GM18868 (cell line): Measurements from ENCODE around the gene ASL.
"Not testable (repeated sequence)": the region's sequence is repeated elsewhere in the genome, so short reads cannot be mapped to it uniquely, and the experiment has no call there.

Experiments
- ATAC-seq: cut with Tn5 transposase; IDR thresholded peaks from one replicate; pipeline ENCODE4 v1.9.1; 2021; ENCODE audit warnings: mild to moderate bottlenecking, moderate library complexity; ENCODE audit not compliant: unreplicated experiment

Gene ASL

DNA sequence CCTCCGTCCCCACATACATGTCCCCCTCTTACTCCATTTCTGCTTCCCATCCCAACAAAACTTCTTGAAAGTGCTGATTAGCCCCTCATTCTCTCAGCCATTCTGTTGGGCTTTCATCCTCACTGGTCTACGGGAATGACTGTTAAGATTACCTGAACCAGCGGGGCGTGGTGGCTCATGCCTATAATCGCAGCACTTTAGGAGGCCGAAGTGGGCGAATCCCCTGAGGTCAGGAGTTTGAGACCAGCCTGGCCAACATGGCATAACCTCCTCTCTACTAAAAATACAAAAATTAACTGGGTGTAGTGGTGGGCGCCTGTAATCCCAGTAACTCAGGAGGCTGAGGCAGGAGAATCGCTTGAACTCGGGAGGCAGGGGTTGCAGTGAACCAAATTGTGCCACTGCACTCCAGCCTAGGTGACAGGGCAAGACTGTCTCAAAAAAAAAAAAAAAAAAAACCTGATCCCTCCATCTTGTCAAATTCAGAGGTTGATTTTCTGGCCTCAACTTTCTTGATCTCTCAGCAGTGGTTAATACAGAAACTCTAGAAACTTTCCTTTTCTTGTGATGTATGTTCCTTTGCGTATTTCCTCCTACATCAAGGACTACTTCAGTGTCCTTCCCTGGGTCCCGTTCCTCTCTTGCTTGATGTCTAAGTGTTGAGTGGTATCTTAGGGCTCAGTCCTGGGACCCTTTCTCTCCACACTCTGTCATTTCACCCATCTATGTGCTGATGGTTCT, 41.2 kb downstream of the ASL start:
- ATAC-seq: not testable (repeated sequence)

DNA sequence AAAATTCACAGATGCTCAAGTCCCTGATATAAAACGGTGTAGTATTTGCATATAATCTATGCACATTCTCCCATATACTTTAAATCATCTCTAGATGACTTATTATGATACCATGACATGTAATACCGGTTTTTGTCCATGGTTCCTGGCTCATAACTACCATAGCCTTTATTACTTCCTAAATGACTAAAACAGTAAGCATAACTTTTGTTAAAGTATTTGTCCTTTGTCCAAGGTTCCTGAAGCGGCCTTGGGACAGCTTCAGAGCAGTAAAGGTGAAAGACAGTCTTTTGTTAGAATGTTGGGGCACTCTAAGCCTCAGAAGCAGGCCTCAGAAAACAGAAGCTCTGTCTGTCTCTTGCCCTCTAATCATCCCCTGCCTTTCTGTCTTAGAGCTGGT, 43.0 kb downstream of the ASL start:
- ATAC-seq: no peak

DNA sequence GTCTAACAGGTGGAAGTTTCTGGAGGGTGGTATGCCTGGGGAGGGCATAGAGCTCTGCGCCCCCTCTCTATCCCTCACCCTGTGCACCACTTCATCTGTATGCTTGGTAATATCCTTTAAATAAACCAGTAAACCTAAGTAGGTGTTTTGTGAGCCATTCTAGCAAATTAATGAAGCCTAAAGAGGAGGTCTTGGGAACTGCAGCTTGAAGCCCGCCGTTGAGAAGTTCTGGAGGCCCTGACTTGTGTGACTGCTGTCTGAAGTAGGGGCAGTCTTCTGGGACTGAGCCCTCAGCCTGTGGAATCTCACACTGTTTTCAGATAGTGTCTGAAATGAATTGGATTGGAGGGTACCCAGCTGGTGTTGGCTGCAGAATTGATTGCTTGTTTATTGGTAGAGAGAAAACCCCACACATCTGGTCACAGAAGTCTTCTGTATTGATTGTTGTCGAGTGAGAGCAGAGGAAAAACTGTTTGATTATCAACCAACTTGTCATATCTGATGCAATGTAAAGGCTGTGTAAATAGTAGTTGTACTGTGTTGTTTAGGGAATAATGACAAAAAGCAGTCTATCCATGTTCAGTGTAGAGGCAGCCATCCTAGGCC, 43.7 kb downstream of the ASL start:
- ATAC-seq: no peak

DNA sequence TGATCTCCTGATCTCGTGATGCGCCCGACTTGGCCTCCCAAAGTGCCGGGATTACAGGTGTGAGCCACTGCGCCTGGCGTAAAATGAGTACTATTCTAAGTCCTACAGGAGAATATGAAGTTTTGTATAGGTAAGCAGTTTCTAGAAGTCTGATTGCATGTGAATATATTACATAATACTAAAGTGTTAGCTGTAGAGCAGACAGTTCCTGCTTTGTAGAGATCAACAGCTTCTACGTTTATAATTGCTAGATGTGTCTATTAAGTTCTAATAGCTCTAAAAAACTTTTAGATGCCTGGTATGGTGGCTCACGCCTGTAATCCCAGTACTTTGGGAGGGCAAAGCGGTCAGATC, 47.5 kb downstream of the ASL start:
- ATAC-seq: no peak

DNA sequence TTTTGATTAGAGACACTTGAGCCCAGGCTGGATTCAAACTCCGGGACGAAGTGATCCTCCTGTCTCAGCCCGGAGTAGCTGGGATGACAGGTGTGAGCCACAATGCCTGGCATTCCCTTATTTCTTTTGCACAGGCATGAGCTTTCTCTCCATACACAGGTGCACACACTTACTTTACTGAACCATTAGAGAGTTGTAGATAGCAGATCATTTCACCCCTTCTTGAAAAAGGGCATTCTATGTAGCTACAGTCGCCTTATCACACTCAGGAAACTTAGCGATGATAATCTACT, 48.9 kb downstream of the ASL start:
- not testable (repeated sequence) for ATAC-seq

DNA sequence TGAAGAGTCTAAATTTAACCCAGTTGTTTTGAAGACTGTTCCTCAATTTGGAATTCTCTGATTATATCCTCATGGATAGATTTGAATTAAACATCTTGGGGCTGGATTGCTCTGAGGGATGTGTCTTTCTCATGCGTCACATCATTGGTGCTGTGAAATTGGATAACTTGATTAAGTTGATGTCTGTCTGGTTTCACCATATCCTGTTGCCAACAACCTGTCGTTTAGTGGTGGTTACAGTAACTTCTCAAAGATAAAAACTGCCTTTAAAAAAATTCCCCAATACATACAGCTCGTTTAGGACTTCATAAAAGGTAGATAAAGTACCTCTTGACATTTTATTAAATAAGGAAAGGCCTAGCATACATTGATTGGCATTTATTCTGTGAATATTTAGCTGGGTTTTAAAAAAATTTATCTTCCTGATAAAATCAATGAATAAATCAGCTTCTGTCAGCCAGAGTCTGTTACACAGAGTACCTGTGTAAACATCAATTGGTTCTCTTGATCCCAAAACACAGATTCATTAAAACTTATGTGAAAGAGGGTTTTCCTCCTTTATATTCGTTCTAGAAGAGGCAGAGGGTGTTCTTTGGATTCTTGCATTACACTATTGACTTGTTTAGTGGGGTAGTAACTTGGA, 49.6 kb downstream of the ASL start:
- no peak for ATAC-seq

DNA sequence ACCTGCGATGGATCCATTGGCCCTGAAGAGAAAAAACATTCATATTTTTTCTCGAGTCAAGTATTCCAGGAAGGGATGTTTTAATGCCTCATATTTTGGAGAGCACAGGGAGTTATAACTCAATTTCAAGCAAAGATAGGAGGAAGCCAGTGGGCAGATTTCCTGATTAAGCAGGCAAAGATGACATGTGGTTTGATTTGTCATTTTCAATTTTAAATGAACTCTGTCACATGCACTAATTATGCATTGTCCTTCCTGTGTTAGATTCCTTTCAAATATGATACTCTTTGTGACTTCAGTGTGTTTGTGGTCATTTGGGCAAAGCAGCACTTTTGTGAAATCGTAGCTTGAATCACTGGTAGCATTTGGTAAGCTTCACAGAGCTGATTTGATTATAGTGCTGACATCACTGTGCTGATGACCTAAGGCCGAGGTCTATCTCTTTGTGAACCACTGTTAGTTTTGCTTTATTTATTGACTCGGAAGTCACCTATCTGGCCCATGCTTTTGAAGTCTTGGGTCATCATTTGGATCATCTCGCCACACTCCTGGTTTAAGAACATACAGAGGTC, 50.2 kb downstream of the ASL start:
- ATAC-seq: not testable (repeated sequence)

DNA sequence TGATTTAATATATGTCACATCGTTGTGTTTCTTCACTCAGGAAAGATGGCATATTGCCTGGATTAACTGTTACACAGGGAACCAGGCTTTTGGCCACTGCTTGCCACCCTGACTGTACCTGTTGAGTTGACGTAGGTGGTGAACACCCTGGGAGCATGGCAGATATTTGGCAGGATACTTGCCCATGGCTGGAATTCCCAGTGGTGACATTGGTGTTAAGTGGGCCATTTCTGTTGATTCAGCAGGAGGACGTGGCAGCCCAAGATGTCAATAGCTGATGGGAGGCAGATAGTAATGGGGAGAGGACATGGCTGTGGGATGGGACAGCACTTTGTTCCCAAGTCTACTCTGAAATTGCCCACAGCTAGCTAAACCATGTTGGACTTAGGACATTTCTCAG, 51.6 kb downstream of the ASL start:
- not testable (repeated sequence) for ATAC-seq

DNA sequence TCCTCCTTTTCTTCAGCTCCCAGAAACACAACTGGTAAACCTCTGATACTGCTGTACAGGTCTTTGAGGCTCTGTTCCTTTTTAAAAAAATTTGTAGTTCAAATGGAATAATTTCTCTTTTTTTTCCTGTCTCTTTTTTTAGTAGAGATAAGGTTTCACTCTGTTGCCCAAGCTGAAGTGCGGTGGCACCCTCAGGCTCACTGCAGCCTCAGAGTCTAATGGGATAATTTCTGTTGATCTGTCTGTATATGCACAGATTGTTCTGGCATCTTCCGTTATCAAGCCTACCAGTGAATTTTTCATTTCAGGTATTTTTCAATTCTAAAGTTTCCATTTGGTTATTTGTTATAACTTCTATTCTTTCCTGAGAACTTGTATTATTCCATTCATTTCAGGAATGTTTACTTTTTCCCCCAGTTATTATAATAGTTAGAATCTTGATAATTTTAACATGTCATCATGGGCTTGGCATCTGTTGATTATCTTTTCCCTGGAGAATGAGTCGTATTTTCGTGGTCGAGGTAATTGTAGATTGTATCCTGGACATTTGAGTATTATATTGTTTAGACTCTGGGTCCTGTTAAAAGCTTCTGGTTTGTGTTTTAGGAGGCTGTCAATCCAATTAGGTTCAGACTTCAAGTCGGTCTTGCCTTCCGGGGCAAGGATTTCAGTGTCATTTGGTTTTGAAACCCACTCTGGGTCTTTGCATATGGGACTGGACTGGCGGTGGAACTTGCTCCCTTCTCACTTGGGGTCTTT, 63.6 kb downstream of the ASL start:
- ATAC-seq: no peak

DNA sequence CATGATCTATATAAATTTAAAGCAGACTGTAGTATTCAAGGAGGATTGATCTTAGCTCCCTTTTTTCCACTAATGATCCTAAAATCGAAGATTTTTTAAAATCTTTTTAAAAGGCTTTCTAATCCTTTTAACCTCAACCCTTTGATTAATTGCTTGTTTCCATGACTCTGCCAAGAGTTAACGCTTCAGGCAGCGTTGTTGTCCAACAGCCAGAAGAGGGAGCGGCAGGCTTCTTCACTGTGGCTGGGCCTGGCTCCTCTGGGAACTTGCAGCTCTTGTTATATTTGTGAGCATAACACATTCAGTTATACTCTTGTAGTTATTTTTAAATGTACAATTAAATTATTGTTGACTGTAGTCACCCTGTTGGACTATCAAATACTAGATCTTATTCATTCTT, 65.3 kb downstream of the ASL start:
- ATAC-seq: no peak

DNA sequence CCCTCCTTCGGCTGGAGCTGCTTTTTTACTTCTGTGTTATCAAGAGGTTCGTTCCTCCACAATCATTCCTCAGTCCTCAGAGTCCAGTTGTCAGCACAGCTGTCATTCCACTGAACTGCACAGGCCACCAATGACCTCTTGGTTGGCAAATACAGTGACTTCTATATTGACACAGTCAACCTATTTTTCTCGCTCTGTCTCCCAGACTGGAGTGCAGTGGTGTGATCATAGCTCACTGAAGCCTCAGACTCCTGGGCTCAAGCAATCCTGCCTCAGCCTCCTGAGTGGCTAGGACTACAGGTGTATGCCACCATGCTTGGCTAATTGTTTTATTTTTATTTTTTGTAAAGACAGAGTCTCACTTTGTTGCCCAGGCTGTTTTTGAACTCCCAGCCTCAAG, 66.7 kb downstream of the ASL start:
- no peak for ATAC-seq

DNA sequence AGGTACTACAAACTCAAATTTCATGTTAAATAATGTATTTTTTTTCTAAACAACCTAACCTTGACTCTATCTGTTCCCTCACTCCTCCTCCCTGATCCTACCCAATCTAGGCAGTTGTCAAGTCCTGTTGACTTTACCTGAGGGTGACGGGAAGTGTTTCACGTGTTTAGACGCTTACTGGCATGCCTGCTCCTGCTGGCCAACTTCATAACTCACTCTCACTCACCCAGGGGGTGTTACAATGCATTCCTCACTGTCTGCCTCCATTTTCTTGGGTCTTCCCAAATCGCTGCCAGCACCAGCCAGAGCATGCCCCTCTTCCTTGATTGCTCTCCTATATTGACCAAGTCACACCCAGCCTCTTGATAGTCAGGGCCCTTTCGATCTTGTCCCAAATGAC, 67.4 kb downstream of the ASL start:
- no peak for ATAC-seq
